Measurements from ENCODE around the gene SLC6A9.

The SLC6A9 gene

DNA sequence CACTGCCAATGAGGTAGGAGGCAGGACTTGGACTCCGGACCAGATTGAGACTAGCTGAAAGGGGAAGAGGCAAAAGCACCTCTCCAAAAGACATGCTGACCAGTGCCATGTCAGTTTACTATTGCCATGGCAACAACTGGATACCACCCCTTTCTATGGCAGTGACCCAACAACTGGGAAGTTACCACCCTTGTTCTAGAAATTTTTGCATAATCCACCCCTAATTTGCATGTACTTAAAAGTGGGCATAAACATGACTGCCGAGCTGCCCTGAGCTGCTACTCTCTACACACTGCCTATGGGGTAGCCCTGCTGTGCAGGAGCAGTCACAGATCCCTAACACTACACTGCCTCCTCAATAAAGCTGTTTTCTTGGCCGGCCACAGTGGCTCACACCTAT, 19.0 kb upstream of the SLC6A9 start:
- TF ChIP-seq, protein P1, sequence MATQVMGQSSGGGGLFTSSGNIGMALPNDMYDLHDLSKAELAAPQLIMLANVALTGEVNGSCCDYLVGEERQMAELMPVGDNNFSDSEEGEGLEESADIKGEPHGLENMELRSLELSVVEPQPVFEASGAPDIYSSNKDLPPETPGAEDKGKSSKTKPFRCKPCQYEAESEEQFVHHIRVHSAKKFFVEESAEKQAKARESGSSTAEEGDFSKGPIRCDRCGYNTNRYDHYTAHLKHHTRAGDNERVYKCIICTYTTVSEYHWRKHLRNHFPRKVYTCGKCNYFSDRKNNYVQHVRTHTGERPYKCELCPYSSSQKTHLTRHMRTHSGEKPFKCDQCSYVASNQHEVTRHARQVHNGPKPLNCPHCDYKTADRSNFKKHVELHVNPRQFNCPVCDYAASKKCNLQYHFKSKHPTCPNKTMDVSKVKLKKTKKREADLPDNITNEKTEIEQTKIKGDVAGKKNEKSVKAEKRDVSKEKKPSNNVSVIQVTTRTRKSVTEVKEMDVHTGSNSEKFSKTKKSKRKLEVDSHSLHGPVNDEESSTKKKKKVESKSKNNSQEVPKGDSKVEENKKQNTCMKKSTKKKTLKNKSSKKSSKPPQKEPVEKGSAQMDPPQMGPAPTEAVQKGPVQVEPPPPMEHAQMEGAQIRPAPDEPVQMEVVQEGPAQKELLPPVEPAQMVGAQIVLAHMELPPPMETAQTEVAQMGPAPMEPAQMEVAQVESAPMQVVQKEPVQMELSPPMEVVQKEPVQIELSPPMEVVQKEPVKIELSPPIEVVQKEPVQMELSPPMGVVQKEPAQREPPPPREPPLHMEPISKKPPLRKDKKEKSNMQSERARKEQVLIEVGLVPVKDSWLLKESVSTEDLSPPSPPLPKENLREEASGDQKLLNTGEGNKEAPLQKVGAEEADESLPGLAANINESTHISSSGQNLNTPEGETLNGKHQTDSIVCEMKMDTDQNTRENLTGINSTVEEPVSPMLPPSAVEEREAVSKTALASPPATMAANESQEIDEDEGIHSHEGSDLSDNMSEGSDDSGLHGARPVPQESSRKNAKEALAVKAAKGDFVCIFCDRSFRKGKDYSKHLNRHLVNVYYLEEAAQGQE (IDR thresholded peaks at IDR 0.05; ENCODE audit: low read depth): no peak
- TF ChIP-seq TCF12 (IDR thresholded peaks at IDR 0.05; ENCODE audit: low read depth) (no peak), NFIC (IDR thresholded peaks at IDR 0.05) (no peak), TEAD4 (IDR thresholded peaks at IDR 0.05) (no peak), EP300 (IDR thresholded peaks at IDR 0.05; ENCODE audit: borderline replicate concordance) (no peak), TAF1 (IDR thresholded peaks at IDR 0.05; ENCODE audit: low read depth) (no peak), YY1 (IDR thresholded peaks at IDR 0.05; ENCODE audit: low read depth) (no peak), RAD21 (IDR thresholded peaks at IDR 0.05; ENCODE audit: low read depth) (no peak), FOXM1 (IDR thresholded peaks at IDR 0.05; ENCODE audit: borderline replicate concordance, low read depth) (no peak), ZBTB7A (IDR thresholded peaks at IDR 0.05; ENCODE audit: low read depth) (no peak), CEBPB (IDR thresholded peaks at IDR 0.05) (no peak), EGR1 (IDR thresholded peaks at IDR 0.05) (no peak), CREB1 (IDR thresholded peaks at IDR 0.05; ENCODE audit: low read depth) (no peak)
- TF ChIP-seq, protein P2, sequence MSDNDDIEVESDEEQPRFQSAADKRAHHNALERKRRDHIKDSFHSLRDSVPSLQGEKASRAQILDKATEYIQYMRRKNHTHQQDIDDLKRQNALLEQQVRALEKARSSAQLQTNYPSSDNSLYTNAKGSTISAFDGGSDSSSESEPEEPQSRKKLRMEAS (IDR thresholded peaks at IDR 0.05): no peak
- TF ChIP-seq, protein P3, sequence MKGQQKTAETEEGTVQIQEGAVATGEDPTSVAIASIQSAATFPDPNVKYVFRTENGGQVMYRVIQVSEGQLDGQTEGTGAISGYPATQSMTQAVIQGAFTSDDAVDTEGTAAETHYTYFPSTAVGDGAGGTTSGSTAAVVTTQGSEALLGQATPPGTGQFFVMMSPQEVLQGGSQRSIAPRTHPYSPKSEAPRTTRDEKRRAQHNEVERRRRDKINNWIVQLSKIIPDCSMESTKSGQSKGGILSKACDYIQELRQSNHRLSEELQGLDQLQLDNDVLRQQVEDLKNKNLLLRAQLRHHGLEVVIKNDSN (IDR thresholded peaks at IDR 0.05): no peak

DNA sequence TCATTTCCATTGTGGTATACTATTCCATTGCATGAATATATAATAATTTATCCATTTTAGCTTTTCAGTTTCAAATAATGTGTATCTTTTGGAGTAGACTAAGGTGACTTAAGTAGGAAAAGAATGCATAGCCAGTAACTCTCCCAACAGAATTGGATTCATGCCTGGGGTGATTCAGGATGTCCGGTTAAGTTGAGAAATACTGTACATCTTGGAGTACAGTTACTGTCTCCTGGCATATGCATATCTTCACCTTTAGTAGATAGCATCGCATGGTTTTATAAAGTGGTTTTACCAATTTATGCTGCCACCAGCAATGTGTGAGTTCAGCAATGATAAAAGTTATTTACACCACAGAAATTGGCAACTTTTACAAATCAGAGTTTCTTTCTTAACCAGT, 18.6 kb upstream of the SLC6A9 start:
- TF ChIP-seq, protein P1 (IDR thresholded peaks at IDR 0.05; ENCODE audit: low read depth): no peak
- no peak for TF ChIP-seq YY1 (IDR thresholded peaks at IDR 0.05; ENCODE audit: low read depth)
- no peak for TF ChIP-seq CEBPB (IDR thresholded peaks at IDR 0.05)

DNA sequence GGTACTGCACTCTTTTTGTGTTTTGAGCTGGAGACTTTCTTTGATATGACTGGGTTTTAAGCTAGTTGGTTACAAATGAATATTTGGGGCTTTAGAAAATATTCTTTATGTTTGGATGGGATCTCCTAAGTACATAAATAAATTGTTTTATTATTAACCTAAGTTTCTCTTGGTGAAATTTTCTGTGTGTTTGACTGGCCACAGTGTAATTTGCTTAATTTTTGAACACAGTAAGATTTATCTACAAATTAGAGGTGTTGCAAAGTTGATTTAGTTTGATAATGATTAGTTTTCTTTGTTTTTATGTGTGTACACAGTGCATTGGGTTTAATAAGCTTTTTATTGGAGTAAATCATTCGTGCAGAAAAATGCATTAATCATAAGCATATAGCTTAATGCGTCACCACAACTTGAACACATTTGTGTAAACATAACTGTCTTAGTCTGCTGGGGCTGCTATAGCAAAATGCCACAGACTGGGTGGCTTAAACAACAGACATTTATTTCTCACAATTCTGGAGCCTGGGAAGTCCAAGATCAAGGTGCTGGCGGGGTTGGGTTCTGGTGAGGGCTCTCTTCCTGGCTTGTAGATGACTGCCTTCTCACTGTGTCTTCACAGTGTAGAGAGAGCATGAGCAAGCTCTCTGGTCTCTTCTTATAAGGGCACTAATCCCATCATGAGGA, 17.4 kb upstream of the SLC6A9 start:
- TF ChIP-seq TEAD4 (IDR thresholded peaks at IDR 0.05) (no peak), NFIC (IDR thresholded peaks at IDR 0.05) (no peak), EGR1 (IDR thresholded peaks at IDR 0.05) (no peak), CREB1 (IDR thresholded peaks at IDR 0.05; ENCODE audit: low read depth) (no peak), ZBTB7A (IDR thresholded peaks at IDR 0.05; ENCODE audit: low read depth) (no peak), CEBPB (IDR thresholded peaks at IDR 0.05) (no peak), TAF1 (IDR thresholded peaks at IDR 0.05; ENCODE audit: low read depth) (no peak), YY1 (IDR thresholded peaks at IDR 0.05; ENCODE audit: low read depth) (no peak), RAD21 (IDR thresholded peaks at IDR 0.05; ENCODE audit: low read depth) (no peak), FOXM1 (IDR thresholded peaks at IDR 0.05; ENCODE audit: borderline replicate concordance, low read depth) (no peak), TCF12 (IDR thresholded peaks at IDR 0.05; ENCODE audit: low read depth) (no peak)
- TF ChIP-seq, protein P1 (IDR thresholded peaks at IDR 0.05; ENCODE audit: low read depth): no peak
- TF ChIP-seq, protein P3 (IDR thresholded peaks at IDR 0.05): no peak
- TF ChIP-seq, protein P2 (IDR thresholded peaks at IDR 0.05): no peak

DNA sequence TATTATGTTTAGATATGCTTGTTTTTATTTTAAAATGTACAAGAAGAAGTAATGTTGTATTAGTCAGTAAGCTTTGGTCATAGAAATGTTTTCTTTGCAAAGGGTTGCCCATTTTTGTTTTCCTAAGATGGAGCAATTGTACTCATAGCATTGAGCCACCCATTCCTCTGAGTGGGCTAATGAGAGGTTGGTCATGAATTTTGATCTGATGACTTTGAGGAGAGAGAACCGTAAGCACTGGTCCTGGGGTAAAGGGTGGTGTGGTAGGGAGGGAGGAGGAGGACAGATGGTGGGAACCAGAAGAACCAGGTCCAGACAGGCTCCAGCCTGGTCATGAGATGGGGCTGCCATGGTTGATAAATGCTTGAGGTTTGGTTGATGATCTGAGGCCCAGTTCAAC, 15.9 kb upstream of the SLC6A9 start:
- TF ChIP-seq FOXM1 (IDR thresholded peaks at IDR 0.05; ENCODE audit: borderline replicate concordance, low read depth) (no peak), ZBTB7A (IDR thresholded peaks at IDR 0.05; ENCODE audit: low read depth) (no peak), EGR1 (IDR thresholded peaks at IDR 0.05) (no peak), NFIC (IDR thresholded peaks at IDR 0.05) (no peak), TEAD4 (IDR thresholded peaks at IDR 0.05) (no peak), CEBPB (IDR thresholded peaks at IDR 0.05) (no peak), CREB1 (IDR thresholded peaks at IDR 0.05; ENCODE audit: low read depth) (no peak), EP300 (IDR thresholded peaks at IDR 0.05; ENCODE audit: borderline replicate concordance) (no peak)
- TF ChIP-seq, protein P2 (IDR thresholded peaks at IDR 0.05): no peak
- TF ChIP-seq, protein P1 (IDR thresholded peaks at IDR 0.05; ENCODE audit: low read depth): no peak
